CD4-positive, alpha-beta T cell treated with Interleukin-15 for 4 hours (primary cell): ENCODE results near the gene SLC6A5.
"Not testable (repeated sequence)": the region's sequence is repeated elsewhere in the genome, so short reads cannot be mapped to it uniquely, and the experiment has no call there.

Source experiments
- DNase-seq: peaks from one replicate; pipeline ENCODE4 v3.0.0-alpha.2; 2020; ENCODE audit warnings: low spot score

The SLC6A5 gene

DNA sequence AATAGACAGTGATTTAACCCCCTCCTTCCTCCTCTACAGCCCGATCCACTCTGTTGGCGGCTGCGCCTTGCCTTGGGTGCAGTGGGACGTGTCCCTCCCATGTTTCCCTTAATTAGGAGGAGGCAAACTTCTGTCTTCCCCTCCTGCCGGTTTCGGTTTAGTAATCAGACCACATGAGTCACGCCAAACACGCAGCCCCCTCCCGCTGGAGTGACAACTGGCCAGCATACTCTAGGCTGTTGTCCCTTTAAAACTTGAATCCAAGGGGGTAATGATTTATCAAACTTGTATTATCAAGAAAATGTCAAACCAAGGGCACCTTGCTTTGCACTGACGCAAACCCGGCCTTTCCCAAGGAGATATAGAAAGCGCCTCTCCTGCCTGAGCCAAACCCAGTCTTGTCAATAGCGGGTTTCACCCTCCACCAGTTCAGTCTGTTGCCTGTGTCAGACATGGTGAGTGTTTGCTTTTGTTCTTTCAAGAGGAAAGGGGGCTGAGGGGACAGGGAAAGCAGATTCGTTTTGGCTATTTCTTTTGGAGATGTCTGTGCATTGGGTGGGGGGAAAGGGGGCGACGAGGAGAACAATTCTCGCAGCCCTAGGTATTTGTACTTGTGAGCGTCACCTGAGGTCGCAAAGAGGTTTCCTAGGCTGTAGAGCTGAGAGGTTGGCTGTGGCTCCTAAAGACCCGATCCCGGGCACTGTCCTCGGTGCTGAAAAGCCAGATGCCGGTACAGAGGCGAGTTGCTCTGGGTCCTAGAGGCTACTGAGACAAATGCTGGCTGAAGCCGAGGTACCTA lies at the start of gene SLC6A5:
Gene SLC6A5 (plus strand): TSS at position 388 of the 799 bp plus-strand sequence. CDS start 65 bp downstream, at position 453.
- DNase-seq: no peak

DNA sequence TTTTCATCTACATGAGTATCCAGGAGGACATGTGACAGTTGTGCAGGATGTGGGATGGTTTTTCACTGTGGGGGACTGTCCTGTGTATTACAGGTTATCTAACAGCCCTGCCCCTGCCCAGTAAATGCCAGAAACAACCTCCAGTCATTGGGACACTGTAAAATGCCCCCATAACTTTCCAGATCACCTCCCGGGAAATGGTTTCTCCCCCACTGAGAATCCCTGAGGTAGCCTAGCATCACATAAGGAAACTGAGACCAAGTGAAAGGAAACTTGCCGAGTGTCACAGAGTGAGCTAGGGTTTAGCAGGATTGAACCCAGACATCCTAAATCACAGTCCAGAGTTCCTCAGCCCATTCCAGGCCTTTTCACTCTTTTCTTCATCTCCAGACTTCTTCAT lies 48.3 kb upstream of the SLC6A5 start:
- no peak for DNase-seq

DNA sequence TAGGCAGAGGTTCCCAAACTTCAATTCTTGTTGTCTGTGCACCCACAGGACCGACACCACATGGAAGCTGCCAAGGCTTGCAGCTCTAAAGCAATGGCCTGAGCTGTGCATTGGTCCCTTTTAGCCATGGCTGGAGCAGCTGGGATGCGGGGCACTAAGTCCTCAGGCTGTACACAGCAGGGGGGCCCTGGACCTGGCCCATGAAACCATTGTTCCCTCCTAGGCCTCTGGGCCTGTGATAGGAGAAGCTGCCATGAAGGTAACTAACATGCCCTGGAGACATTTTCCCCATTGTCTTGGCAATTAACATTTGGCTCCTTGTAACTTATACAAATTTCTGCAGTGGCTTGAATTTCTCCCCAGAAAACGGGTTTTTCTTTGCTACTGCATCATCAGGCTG lies 43.6 kb upstream of the SLC6A5 start:
- DNase-seq: no peak

DNA sequence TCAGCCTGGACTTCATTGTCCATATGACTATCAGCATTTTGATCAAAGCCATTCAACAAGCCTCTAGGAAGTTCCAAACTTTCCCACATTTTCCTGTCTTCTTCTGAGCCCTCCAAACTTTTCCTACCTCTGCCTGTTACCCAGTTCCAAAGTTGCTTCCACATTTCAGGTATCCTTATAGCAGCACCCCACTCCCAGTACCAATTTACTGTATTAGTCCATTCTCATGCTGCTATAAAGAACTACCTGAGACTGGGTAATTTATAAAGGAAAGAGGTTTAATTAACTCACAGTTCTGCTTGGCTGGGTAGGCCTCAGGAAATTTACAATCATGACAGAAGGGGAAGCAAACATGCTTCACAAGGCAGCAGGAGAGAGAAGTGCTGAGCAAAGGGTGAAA lies 43.0 kb upstream of the SLC6A5 start:
- not testable (repeated sequence) for DNase-seq

DNA sequence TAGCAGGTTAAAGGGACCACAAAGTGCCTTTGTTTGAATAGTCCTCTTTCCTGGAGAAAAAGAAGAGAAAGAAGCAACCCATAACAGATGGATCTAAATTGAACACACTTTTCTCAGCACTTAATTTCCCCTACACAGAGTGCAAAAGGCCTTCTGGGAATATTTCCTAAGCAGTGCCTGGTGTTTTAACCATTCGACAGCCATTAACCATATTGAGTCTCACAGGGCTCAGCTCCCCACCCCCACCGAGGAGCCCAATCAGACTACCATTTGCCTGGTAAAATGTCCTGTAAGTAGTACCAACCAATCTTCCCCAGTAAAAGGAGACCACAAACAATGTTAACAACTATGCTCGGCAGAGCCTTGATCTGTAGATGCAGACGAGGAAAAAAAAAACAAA lies 40.7 kb upstream of the SLC6A5 start:
- no peak for DNase-seq

DNA sequence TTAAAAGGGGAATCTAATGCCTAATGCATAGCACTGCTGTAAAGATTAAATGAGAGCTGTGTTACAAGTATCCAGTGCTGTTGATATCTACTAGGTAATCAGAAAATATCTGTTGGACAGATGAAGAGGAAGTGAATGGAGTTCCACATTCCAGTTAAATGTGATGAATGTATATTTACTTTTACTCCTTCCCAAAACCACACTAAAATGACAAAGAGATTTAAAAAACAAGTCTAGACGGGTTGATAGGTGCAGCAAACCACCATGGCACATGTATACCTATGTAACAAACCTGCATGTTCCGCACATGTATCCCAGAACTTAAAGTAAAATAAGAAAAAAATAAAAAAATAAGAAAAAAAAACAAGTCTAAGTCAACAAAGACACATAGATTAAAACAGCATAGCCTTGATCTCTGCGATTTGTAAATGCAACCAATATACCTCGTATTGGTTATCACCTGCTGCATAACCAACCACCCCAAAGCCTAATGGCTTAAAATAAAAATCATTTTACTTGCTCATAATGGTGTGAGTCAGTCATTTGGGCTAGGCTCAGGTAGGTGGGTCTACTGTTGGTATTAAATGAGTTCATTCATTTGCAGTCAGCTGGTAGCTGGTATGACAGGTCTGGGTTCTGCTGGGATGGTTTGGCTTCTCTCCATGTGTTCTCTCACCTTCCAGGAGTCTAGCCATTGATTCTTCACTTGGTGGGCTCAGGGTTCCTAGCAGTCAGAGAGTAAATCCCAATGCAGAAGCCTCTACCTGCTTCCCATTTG lies 39.7 kb upstream of the SLC6A5 start:
- DNase-seq: no peak

DNA sequence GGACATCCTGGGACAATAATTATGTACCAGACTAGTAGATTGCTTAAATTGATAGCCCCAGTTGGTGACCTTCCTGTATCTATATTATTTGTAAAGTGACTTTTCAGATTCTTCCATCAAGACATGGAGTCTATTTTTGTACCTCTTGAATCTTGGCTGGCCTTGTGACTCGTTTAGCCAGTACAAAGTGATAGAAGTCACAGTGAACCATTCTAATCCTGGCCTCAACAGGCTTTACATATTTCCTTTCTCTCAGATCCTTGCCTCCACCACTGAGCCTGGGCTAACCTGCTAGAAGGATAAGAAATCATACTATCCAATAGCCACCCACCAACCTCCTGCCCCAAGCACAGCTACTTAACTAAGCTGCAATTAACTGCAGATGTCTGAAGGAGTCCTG lies 37.5 kb upstream of the SLC6A5 start:
- no peak for DNase-seq

DNA sequence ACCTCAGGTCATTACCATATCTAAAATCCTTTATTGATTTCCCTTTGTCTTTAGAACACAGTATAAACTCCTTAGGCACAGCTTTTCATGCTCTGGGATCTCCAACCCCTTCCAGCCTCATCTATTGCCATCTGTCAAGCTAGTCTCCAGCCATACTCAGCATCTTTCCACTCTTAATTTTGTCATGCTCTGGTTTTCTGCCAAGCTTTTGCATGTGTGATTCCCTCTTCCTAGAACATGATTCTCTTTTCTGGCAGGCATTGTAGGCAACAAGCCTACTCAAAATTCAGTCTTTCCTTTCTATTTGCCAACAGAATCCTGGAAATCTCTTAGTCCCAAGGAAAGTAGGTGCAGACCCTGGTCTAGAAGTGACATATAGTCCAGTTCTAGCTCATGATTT lies 35.5 kb upstream of the SLC6A5 start:
- no peak for DNase-seq

DNA sequence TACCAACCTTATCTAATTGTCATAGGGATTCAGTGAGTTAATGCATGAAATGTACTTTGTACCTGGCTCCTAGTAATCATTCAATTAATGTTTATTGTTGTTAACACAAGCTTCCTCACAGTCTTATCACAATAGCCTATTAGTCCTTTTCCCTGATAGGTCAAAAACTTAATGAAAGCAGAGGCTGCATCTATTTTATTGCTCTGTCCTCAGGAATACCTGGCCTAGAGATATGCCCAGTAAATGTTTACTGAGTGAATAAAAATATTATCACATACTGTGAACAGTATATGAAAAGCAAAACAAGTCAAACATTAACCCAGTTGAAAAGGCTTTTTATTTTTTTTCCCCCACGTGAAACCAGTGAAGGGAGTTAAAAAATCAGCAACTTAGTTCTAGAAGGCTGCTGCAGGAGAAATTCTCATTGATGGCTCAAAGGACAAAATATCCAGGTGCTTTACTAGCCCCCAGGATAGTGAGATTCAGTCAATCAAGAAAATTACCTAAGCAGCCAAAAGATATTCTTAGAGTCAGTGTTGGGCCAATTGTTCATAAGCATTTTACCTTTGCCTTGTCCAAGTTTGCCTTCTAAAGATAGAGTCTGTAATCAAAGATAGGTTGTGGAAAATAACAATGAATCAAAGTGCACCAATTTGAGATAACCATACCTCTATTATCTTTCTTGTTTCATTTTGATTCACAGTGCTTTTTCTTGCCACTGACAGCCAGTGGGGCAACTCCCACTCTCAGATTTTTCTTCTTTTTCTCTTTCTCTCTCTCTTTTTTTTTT lies 34.4 kb upstream of the SLC6A5 start:
- DNase-seq: no peak

DNA sequence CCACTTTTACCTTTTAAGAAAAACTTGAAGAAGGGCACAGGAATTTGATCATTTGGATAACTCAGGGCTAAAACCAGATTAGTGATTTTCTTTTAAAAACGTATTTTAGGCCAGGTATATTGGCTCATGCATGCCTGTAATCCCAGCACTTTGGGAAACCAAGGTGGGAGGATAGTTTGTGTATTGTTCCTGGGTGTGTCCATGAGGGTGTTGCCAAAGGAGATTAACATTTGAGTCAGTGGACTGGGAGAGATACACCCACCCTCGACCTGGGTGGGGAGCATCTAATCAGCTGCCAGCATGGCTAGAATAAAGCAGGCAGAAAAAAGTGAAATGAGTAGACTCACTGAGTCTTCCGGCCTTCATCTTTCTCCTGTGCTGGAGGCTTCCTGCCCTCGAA lies 33.3 kb upstream of the SLC6A5 start:
- not testable (repeated sequence) for DNase-seq

DNA sequence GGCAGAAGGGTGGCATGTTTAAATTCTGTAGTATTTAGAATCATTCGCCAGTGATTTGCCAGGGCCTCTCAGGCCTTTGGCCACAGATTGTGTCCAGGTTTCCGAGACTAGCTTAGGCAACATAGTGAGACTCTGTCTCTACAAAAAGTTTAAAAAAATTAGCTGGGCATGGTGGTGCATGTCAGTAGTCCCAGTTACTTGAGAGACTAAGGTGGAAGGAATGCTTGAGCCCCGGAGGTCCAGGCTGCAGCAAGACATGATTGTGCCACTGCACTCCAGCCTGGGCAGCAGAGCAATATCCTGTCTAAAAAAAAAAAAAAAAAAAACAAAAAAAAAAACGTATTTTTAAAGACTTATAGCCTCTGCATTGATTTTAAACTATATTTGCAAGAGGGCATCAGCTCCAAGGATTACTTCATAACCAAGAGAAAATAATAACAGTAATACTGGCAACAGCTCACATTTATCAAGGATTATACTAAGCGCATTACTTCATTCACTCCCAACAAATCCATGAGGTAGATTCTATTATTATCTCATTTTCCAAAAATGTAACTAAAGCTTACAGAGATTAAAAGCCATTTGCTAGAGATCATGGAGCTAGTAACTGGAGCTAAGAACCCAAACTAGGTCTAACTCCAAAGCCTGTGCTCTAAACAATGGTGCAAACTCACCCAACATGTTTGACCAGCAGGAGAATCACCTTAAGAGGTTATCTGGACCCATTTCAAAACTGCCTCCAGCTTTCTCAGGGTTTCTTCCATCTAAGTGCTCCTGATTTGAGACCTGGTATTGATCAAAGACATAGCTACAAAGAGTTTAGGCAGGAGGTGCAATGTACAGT lies 32.6 kb upstream of the SLC6A5 start:
- no peak for DNase-seq

DNA sequence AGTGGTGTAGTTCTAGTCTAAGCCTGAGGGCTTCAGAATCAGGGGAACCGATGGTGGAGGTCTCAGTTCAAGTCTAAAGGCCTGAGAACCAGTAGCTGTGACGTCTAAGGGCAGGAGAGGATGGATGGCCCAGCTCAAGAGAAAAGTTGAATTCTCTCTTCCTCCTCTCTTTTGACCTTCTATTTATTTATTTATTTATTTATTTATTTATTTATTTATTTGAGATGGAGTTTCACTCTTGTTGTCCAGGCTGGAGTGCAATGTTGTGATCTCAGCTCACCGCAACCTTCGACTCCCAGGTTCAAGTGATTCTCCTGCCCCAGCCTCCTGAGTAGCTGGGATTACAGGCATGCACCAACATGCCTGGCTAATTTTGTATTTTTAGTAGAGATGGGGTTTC lies 19.7 kb upstream of the SLC6A5 start:
- DNase-seq: not testable (repeated sequence)

DNA sequence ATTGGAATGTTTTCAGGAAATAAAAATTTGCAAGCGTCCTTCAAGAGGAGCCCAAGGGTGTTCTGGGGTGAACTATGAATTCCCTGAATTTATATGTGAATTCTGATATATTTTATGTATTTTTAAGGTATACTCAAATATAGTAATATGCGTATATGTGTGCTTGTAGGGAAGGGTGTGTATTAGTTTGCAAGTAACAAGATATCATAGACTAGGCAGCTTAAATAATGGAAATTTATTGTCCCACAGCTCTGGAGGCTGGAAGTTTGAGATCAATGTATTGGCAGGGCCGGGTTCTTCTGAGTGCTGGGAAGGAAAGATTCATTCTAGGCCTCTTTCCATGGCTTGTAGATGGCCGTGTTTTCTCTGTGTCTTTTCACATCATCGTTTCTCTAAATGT lies 16.2 kb upstream of the SLC6A5 start:
- DNase-seq: no peak

DNA sequence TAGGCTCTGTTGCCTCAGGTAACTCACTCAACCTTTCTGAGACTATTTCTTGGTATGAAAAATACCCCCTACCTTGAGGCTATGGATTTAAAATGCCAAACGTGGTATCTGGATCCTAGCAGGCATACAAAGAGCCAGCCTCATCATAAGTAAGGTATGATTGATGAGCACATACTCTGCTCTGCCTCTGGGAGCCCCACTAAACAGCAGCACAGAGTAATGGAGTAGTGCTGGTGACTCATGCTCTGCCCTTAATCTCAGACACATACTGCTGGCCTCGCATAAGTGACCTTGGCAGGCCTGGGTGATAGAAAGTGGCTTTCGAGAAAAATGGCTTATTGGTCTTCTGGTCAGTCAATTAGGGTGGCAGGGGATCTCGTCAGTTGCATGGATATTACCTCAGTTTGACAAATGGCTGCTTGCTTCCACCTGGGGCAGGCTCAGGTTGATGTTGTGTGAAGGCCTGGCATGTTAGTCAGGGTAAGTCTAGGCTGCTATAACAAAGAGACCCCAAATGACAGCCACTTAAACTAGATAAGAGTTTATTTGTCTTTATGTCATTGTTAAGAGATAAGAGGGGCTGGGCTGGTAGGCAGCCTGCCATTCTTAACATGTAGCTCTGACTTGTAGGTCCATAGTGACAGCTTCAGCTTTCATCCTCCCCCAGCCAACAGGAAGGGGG lies 15.2 kb upstream of the SLC6A5 start:
- no peak for DNase-seq

DNA sequence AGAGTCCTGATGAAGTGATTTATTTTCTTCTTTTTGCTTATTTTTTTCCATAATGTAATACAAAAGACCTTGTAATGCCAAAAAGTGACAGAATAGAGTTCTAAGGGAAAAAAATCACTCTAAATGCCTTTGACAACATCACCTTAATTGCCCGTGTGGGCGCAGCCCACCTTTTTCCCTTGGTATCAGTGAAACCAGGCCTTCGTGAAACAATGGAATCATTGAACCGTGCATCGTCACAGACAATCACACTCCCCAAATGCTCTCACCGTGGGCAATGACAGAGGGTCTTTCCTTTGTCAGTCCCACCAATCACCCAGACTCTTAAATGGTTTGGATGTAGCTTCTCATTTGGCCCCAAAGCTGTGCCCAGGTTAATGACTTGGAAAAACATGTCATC lies 9.6 kb upstream of the SLC6A5 start:
- no peak for DNase-seq

DNA sequence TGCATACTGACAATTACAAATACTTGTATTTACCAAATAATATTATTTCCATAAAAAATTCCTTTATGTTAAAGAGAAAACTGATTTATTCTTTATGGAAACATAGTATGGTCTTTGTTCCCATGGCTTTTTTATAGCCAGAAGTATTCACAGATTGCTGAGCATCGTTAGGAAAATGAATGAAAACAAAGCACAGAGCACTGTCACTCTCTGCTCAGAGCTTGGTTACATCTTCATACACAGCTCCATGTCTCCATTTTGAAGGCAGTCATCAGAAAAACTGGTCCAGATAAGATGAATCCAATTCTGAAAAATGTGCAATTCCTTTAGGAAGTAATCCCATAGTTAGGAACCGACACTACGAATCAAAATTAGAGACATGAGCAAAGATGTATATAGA lies 9.0 kb upstream of the SLC6A5 start:
- DNase-seq: no peak

DNA sequence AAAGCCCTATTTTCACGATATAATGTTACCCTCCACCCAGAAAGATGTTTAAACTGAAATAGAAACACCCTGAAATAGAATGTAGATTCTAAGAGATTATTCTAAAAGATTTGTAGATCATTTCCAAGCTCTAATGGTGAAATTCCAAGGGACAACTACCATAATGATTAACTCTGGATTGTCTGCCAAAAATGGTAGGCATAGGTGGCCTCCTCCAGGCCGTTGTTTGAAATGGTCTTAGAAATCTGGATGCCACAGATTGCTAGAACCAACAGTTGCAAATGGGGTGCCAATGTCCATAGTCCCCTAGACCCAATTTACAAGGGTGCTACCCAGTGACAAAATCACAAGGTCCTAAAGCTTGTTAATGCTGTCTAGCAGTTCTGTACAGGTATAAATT lies 6.7 kb upstream of the SLC6A5 start:
- DNase-seq: no peak

DNA sequence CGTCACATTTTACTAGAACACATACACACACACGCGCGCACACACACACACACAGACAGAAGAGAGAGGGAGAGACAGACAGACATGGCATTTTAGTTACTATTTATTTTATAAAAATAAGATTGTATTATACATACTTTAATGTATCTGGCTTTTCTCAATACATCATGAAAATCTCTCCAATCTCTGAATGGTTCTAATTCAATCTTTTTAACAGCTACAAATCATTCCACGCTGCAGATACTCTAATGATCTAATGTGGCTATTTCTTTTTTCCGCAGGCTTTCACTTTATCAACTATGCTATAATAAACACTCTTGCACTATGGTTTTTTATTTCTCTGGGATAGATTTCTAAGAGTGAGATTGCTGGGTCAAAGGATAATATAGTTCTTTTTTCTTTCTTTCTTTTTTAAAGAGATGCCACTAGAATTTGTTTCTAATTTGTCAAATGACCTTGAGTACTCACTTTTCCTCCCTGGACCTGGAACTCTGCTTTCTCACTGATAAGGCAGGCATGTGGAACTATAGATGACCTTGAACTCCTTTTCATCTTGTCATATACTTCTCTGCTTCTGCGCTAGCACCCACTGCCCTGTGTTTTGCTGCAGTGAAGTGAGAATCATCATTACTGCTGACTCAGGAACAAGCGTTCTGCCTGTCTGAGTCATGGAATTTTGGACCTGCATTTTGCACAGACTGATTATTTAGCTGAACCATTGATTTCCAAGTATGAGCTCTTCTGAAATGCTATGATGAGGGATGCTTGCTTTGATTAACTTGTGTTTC lies 4.9 kb upstream of the SLC6A5 start:
- DNase-seq: no peak

DNA sequence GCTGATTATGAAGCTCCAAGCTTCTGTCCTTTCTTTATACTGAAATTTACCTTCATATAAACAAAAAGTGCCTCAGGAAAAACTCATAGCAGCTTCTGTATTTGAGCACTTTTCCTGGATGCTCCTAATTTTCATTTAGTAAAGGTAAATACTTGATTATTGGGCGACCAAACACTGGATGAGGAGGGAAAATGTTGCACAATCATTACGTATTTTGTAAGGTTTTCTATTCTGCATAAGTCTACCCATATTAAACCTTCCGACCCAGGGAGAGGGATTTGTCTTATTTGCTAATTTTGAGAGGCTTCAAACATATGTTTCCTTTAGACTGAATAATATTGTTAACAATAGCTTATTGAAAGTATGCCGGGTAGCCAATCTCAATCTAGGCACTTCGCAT lies 4.3 kb upstream of the SLC6A5 start:
- DNase-seq: no peak
